Activated T-helper 2 cell treated with anti-CD3 and anti-CD28 coated beads, Interferon-gamma antibody, Interleukin-2, Interleukin-4, amounts not matched to agents 10 μg/mL and 5 μg/mL and 100 μg/mL, durations not matched to agents 14 hours and 24 hours and 36 hours (primary cell): ENCODE measurements around the gene MRPS24. TPM values are rescaled to one million over a fixed set of nuclear protein-coding genes. Genes with fewer than 3 reads are reported as not detected.
"Not testable (repeated sequence)": the region's sequence is repeated elsewhere in the genome, so short reads cannot be mapped to it uniquely, and the experiment has no call there.

Experiments used
- DNase-seq: peaks from one replicate; pipeline ENCODE4 v3.0.0; 2021; ENCODE audit warnings: low spot score
- H3K27ac Mint-ChIP-seq: one replicate; pipeline ENCODE4 v1.8.0; 2021; ENCODE audit warnings: mixed read lengths
- H3K27me3 Mint-ChIP-seq: one replicate; pipeline ENCODE4 v1.8.0; 2021; ENCODE audit warnings: low read depth, mixed read lengths
- H3K36me3 Mint-ChIP-seq: one replicate; pipeline ENCODE4 v1.8.0; 2021; ENCODE audit warnings: low read depth, mixed read lengths
- H3K4me1 Mint-ChIP-seq: one replicate; pipeline ENCODE4 v1.8.0; 2021; ENCODE audit warnings: low read depth, mixed read lengths
- H3K4me3 Mint-ChIP-seq: one replicate; pipeline ENCODE4 v1.8.0; 2021; ENCODE audit warnings: low read depth, mild to moderate bottlenecking, moderate library complexity, mixed read lengths
- H3K9me3 Mint-ChIP-seq: one replicate; pipeline ENCODE4 v1.8.0; 2021; ENCODE audit warnings: mixed read lengths
- intact Hi-C: fragments of 100-400 bp; cut with micrococcal nuclease; formaldehyde crosslinking; loops from one replicate; pipeline ENCODE4 v1.15.1; 2023
- total RNA-seq: library from RNA; stranded (reverse); gene quantifications from 2 replicates; pipeline ENCODE4 v1.2.3, GENCODE V29; 2022

The MRPS24 gene
- 106 and 108 TPM in 2 replicates for total RNA-seq

- H3K36me3 Mint-ChIP-seq: peaks cover 43% of the 10 kb centered on the region
- H3K9me3 Mint-ChIP-seq: no peaks in the 10 kb centered on the region
- peak within 1 kb of the TSS; percentile 89 for H3K4me3 Mint-ChIP-seq
- peak within 1 kb of the TSS; percentile 83 for H3K27ac Mint-ChIP-seq
- H3K27me3 Mint-ChIP-seq: peaks cover 1% of the 10 kb centered on the region
- intact Hi-C loops: loop anchor here (1.0 kb wide), 1 partner anchor 34 kb away; no protein-coding TSS in a partner anchor
- DNase-seq: peak; percentile 87
- H3K4me1 Mint-ChIP-seq: peaks cover 22% of the 10 kb centered on the region
Measured at GRCh38 chr7:43869006-43869866, at the start of gene MRPS24. Gene MRPS24 (minus strand): TSS chr7:43869517. CDS start chr7:43869495, 22 bp downstream.

GRCh38 chr7:43915907-43916306 lies 46.6 kb upstream of the MRPS24 start:
- DNase-seq: no peak
- H3K9me3 Mint-ChIP-seq: no peaks in the 10 kb centered on the region
- no peaks in the 10 kb centered on the region for H3K27me3 Mint-ChIP-seq
- intact Hi-C loops: no loop called here
- no peaks in the 10 kb centered on the region for H3K4me1 Mint-ChIP-seq
- H3K4me3 Mint-ChIP-seq: no peak overlapping the region
- no peak overlapping the region for H3K27ac Mint-ChIP-seq
- peaks cover 4% of the 10 kb centered on the region for H3K36me3 Mint-ChIP-seq

GRCh38 chr7:43914795-43915194 lies 45.5 kb upstream of the MRPS24 start:
- H3K27me3 Mint-ChIP-seq: no peaks in the 10 kb centered on the region
- peaks cover 4% of the 10 kb centered on the region for H3K36me3 Mint-ChIP-seq
- no peak for DNase-seq
- no peak overlapping the region for H3K4me3 Mint-ChIP-seq
- H3K9me3 Mint-ChIP-seq: no peaks in the 10 kb centered on the region
- H3K27ac Mint-ChIP-seq: no peak overlapping the region
- H3K4me1 Mint-ChIP-seq: no peaks in the 10 kb centered on the region
- intact Hi-C loops: no loop called here

GRCh38 chr7:43906331-43907010 lies 37.2 kb upstream of the MRPS24 start, which contains the start of gene URGCP:
Gene URGCP (minus strand): TSS chr7:43906596. CDS start chr7:43906575, 21 bp downstream.
- Mint-ChIP-seq H3K9me3 (no peaks in the 10 kb centered on the region), H3K27me3 (no peaks in the 10 kb centered on the region), H3K4me3 (peak within 1 kb of the TSS; percentile 94), H3K27ac (peak within 1 kb of the TSS; percentile 92), H3K36me3 (no peaks in the 10 kb centered on the region), H3K4me1 (peaks cover 22% of the 10 kb centered on the region)
- DNase-seq: peak; percentile 47
- intact Hi-C loops: loop anchor here (1.0 kb wide), 1 partner anchor 20 kb away; the partner anchor contains the start of gene UBE2D4

GRCh38 chr7:43905956-43906330 lies 36.6 kb upstream of the MRPS24 start:
- Mint-ChIP-seq H3K4me3 (peak overlapping the region; percentile 94), H3K36me3 (no peaks in the 10 kb centered on the region), H3K4me1 (peaks cover 22% of the 10 kb centered on the region), H3K9me3 (no peaks in the 10 kb centered on the region), H3K27me3 (no peaks in the 10 kb centered on the region), H3K27ac (peak overlapping the region; percentile 92)
- intact Hi-C loops: loop anchor here (1.0 kb wide), 1 partner anchor 20 kb away; the partner anchor contains the start of gene UBE2D4
- peak; percentile 18 for DNase-seq

DNA sequence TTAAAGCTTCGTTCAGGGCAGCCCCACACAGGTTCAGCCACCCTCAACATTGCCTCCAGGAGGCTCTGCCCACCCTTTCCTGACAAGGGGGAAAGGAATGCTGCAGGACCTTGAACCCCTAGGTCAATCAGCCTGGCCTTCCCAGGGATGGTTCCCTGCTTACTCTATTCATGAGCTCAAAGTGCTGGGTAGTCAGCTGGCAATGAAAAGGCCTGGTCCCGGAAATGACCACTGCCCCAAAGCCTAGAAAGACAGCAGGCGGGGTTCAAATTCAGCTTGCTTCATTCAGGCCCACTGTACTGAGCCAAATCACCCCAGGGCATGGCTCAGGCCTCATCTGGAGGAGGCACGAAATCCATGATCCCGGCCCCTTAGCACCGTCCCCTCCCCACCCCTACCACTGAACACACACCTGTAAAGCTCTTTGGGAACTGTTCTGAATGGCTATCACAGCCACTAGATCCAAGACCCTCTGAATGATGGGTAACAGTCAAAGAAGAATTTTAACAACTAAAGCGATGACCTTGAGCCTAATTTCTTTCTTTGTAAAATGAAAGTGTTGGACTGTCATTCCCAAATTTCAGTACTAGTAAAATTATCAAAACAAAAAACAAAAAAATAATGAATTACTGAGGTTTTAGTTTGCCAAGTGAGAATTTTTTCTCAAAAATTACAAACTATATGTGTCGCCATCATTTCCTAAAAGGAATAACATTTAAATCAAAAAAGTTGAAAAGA lies 36.1 kb upstream of the MRPS24 start:
- Mint-ChIP-seq H3K27ac (peak overlapping the region; percentile 92), H3K9me3 (no peaks in the 10 kb centered on the region), H3K4me3 (peak overlapping the region; percentile 94), H3K4me1 (peaks cover 22% of the 10 kb centered on the region), H3K27me3 (no peaks in the 10 kb centered on the region), H3K36me3 (no peaks in the 10 kb centered on the region)
- DNase-seq: no peak
- intact Hi-C loops: no loop called here

DNA sequence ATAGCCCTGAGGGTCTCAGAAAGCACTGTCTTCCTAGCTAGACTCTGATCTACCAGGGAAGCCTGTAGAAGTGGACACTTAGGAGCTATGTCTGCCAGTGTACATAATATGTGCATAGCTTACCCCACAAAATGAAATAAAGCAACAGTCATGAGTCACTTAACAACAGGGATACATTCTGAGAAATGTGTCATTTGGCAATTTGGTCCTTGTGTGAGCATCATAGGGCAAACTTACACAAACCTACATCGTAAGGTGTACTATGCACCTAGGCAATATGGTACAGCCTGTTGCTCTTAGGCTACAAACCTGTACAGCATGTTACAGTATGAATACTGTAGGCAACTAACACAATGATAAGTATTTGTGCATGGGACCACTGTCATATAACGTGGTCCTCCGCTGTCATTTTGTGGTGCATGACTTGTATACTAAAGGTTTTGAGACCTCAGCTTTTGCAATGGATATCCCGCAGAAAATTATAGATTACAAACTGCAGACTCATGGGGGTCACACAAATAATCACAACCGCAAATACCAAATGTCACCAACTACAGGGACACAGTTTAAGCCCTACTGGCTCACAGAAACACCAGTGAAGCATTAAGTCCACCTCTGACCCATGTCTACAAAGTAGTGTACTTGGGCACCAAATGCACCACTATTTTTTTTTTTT lies 35.4 kb upstream of the MRPS24 start:
- H3K4me1 Mint-ChIP-seq: peaks cover 22% of the 10 kb centered on the region
- DNase-seq: no peak
- no peaks in the 10 kb centered on the region for H3K36me3 Mint-ChIP-seq
- no peak overlapping the region for H3K27ac Mint-ChIP-seq
- H3K4me3 Mint-ChIP-seq: no peak overlapping the region
- intact Hi-C loops: no loop called here
- H3K27me3 Mint-ChIP-seq: no peaks in the 10 kb centered on the region
- H3K9me3 Mint-ChIP-seq: no peaks in the 10 kb centered on the region

- Mint-ChIP-seq H3K27ac (no peak overlapping the region), H3K27me3 (no peaks in the 10 kb centered on the region), H3K4me3 (no peak overlapping the region), H3K9me3 (no peaks in the 10 kb centered on the region), H3K36me3 (no peaks in the 10 kb centered on the region), H3K4me1 (peaks cover 22% of the 10 kb centered on the region)
- DNase-seq: no peak
- intact Hi-C loops: no loop called here
Measured at GRCh38 chr7:43902542-43903054, 33.3 kb upstream of the MRPS24 start.

DNA sequence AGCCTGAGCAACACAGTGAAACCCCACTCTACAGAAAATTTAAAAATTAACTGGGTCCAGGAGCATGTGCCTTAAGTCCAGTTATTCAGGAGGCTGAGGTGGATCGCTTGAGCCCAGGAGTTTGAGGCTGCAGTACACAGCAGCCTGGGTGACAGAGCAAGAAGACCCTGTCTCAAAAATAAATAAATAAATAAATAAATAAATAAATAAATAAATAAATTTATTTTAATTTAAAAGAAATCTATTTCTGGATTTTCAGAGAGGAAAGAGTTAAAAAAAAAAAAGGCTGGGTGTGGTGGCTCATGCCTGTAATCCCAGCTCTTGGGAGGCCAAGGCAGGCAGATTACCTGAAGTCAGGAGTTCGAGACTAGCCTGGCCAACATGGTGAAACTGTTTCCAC lies 29.3 kb upstream of the MRPS24 start:
- H3K4me1 Mint-ChIP-seq, H3K27ac Mint-ChIP-seq, intact Hi-C loops, H3K27me3 Mint-ChIP-seq, H3K4me3 Mint-ChIP-seq, H3K9me3 Mint-ChIP-seq, DNase-seq: not testable (repeated sequence)
- peaks cover 13% of the 10 kb centered on the region for H3K36me3 Mint-ChIP-seq

DNA sequence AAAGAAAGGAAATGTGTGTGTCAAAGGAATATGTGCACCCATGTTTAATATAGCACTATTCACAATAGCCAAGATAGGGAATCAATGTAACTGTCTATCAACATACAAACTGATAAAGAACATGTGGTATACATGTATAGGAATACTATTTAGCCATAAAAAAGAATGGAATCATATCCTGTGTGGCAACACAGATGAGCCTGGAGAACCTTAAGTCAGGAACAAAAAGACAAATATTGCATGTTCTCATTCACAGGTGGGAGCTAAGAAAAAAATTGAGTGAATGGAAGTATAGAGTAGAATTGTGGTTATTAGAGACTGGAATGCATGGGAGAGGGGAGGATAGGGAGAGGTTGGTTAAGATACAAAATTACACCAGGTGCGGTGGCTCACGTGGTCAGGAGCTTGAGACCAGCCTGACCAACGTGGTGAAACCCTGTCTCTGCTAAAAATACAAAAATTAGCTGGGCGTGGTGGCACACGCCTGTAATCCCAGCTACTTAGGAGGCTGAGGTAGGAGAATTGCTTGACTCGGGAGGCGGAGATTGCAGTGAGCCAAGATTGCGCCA lies 26.6 kb upstream of the MRPS24 start:
- no peak overlapping the region for H3K27ac Mint-ChIP-seq
- H3K9me3 Mint-ChIP-seq: no peaks in the 10 kb centered on the region
- H3K4me1 Mint-ChIP-seq: peaks cover 10% of the 10 kb centered on the region
- no peaks in the 10 kb centered on the region for H3K27me3 Mint-ChIP-seq
- no peak for DNase-seq
- intact Hi-C loops: no loop called here
- no peak overlapping the region for H3K4me3 Mint-ChIP-seq
- H3K36me3 Mint-ChIP-seq: peaks cover 16% of the 10 kb centered on the region

GRCh38 chr7:43891069-43891955 lies 22.0 kb upstream of the MRPS24 start:
- Mint-ChIP-seq H3K9me3 (no peaks in the 10 kb centered on the region), H3K4me3 (no peak overlapping the region), H3K36me3 (peaks cover 14% of the 10 kb centered on the region), H3K4me1 (peaks cover 13% of the 10 kb centered on the region), H3K27ac (no peak overlapping the region), H3K27me3 (no peaks in the 10 kb centered on the region)
- no peak for DNase-seq
- intact Hi-C loops: no loop called here
